GM19193 (cell line): Measurements from ENCODE around the gene SLFN11.

Experiments used
- POLR2A ChIP-seq: IDR thresholded peaks from 4 replicates; pipeline ENCODE4 v1.6.1; 2011; ENCODE audit not compliant: insufficient read depth, insufficient read length; ENCODE audit errors: extremely low read depth

The SLFN11 gene, protein sequence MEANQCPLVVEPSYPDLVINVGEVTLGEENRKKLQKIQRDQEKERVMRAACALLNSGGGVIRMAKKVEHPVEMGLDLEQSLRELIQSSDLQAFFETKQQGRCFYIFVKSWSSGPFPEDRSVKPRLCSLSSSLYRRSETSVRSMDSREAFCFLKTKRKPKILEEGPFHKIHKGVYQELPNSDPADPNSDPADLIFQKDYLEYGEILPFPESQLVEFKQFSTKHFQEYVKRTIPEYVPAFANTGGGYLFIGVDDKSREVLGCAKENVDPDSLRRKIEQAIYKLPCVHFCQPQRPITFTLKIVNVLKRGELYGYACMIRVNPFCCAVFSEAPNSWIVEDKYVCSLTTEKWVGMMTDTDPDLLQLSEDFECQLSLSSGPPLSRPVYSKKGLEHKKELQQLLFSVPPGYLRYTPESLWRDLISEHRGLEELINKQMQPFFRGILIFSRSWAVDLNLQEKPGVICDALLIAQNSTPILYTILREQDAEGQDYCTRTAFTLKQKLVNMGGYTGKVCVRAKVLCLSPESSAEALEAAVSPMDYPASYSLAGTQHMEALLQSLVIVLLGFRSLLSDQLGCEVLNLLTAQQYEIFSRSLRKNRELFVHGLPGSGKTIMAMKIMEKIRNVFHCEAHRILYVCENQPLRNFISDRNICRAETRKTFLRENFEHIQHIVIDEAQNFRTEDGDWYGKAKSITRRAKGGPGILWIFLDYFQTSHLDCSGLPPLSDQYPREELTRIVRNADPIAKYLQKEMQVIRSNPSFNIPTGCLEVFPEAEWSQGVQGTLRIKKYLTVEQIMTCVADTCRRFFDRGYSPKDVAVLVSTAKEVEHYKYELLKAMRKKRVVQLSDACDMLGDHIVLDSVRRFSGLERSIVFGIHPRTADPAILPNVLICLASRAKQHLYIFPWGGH

DNA sequence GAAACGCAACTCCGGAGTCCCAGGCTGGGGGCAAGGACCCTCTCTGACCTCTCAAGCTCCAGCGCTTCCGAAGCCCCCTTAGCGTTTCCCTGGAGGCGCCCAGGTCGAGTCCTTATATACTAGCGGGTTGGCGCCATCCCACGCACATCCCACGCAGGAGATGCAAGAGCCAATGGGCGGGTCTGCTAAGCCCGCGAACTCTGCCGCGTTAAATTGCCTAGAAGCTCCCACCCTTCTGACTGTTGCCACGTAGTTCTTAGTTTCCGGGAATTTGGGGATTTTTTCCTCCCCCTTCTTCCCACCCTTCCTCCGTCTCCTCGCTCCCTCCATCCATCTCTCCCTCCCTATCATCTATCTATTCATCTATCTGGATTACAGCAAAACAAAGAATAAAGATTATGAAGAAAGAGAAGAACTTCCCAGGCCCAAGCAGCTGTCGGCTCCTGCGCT, at the start of gene SLFN11:
Gene SLFN11 (minus strand): TSS at position 88 of the 450 bp plus-strand sequence. CDS start 9,814 bp downstream, outside the sequence.
- TF ChIP-seq POLR2A: peak; percentile 87

GRCh38 chr17:35416659-35417058, 43.2 kb upstream of the SLFN11 start:
- no peak for TF ChIP-seq POLR2A

GRCh38 chr17:35414247-35414646, 40.8 kb upstream of the SLFN11 start:
- no peak for TF ChIP-seq POLR2A

- TF ChIP-seq POLR2A: no peak
These were observed 34.1 kb upstream of the SLFN11 start for GRCh38 chr17:35407531-35407930.

GRCh38 chr17:35406568-35406967, 33.1 kb upstream of the SLFN11 start:
- TF ChIP-seq POLR2A: no peak

DNA sequence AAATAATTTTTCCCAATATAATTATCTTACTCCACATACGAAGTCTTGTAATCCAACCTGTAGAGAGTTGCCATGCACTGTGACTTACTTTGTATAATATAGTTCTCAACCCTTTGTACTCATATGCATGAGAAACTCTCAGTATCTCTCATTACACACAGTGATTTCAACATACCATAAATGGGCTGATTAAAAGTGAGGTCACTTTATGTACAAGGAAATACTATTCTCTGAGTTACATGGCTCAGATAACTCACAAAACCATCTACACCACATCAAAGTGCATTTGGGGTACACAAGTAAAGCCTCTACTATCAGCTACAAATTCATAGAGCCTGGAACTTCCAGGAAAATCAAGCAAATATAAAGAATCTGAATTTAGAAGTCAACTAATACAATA, 30.9 kb upstream of the SLFN11 start:
- TF ChIP-seq POLR2A: no peak

- TF ChIP-seq POLR2A: no peak
These were observed 17.2 kb upstream of the SLFN11 start for GRCh38 chr17:35390663-35391062.

DNA sequence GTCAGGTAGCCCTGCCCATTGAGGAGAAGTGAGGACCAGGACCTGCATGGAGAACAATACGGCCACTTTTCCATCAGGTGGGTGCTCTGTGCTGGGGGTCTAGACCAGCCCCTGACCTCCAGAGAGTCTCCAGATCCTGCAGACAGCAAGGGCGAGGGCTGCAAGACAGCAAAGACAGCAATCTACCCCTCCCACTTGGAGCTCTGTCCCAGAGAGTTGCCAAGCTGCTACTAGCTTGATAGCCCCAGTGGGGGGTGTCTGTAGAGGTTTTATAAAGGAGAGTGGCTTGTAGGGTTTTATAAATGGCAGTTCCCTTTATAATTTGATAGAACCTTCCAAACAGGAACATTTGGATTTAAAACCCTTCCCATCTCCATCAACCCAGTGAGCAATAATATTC, 16.7 kb upstream of the SLFN11 start:
- TF ChIP-seq POLR2A: no peak

DNA sequence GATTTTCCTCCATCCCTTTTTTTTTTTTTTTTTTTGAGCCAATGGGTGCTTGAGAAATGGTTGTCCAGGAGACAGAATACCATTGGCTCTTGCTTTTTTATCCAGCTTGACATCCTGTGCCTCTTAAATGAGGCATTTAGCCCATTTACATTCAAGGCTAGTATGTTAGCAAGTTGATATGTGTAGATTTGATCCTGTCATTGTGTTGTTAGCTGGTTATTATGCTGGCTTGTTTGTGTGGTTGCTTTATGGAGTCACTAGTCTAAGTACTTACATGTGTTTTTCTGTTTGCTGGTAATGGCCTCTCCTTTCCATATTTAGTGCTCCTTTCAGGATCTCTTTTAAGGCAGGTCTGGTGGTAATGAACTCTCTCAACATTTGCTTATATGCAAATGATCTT, 14.1 kb upstream of the SLFN11 start:
- TF ChIP-seq POLR2A: no peak

GRCh38 chr17:35377706-35378105, 4.3 kb upstream of the SLFN11 start:
- TF ChIP-seq POLR2A: no peak

DNA sequence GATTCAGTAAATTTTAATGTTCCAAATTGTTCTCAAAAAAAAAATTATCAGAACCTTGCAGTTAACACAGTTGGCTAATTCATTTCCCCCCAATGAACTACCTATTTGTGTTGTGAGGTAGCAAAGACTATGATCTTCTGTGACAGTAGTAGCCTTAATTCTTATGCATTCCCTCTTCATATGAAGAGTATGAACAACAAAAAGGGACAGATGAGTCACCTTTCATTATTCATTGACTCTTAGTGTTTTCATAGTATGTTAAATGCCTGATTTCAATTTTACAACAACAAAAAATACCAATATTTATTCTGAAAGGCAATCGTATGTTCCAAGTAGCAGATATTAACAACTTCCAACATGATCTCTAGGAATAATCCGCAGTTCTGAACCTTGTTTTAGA, 3.6 kb upstream of the SLFN11 start:
- TF ChIP-seq POLR2A: no peak

DNA sequence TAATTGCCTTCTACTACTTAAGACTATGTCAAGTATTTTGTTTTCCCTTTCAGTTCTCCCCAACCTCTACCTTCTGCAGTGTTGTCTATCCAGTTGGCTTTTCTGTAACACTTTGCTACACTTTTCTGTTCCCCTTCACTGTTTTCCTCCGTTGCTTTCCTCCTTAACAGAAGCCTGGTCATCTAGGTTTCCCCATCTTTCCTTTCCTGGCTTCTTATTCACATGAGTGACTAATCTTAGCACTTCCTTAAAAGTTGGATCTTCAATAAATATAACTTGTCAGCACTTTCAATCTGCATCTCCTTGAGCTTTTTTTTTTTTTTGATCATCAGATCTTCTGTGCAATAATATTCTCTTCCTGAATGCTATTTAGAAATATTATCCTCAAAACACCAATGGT, 2.8 kb upstream of the SLFN11 start:
- no peak for TF ChIP-seq POLR2A

DNA sequence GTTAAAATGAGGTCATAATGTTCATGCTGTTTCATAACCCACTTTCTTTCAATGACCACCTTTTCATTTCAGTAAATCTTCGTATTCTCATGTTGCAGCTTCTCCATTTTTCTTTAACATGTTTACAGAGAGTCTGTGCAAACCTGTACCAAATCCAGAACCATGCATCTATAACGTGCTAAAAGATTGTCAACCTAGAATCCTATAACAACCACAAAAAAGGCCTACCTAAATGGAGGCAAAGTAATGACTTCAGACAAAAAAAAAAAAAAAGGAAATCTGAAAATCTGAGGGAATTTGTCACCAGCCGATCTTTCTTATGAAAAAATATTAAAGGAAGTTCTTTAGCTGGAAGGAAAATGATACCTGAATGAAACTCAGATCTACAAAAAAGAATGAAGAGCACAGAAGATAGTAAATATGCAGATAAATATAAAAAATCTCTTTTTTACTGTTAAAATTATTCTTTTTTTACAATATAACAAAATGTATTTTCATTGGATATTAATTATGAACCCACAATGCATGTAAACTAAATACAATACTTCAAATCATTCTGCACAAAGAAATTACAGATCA, 1.4 kb upstream of the SLFN11 start:
- no peak for TF ChIP-seq POLR2A

DNA sequence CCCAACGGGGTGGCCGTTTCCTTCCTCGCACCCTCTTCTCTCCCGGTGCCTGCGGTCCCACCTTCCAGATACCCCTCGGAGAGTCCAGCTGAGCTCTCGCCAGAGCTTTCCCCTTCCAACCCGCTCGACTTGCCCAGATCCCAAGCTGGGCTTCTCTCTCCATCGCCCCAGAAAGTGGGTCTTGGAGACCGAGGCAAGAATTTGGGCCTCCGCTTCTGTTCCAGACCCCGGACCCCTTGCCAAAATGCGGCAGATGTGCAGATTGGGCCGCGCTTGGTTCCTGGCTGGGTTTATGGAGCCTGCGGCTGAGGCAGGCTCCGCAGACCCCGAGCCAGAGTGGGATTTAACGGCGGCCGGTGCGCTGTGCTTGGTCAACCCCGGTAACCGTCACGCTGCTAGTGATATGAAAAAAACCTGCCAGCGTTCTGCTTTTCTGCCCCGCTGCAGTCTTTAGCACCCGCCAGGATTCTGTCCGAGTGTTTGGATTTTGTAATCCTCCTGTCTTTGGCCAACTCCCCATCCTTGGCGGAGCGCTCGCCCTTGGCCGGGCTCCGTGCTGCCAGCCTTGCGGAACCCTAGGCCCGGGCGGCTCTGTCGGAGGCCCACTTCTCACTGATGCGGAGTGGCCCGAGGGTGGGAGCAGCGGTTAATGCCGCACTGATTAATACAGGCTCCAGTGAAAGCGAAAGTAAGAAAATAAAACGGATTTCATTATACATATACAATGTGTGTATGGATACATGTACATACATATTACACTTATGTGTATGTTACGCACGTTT, 754 bp upstream of the SLFN11 start:
- TF ChIP-seq POLR2A: peak; percentile 17

DNA sequence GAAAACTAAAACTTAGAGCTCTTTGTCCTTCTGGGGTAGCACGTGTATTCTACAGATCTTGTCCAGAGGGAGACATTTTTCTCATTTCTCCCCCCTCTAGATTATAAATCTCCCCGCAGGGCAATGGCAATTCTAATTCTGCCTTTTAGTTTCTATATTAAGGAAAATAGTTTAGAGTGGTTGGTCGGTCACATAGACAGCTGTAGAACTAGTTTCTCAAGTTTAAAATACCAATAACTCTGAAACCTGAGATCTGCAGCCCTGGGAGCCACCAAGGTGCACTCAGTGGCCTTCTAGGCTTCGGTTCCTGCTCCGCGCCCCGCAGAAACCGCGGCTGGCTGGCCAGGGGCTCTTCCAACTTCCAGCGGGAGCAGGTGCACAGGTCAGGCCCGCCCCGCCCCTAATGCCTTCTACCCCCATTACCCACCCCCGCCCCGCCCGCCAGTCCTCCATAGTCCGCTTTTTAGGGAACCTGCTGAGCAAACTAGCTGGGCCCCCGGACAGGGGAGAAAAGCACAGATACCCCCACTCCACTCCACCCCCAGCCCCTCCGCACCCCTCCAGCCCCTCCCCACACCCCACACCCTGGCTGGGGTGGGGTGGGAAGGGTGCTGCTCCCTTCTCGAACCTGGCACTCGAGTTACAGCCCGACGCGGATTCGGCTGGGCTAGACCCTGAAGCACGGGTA, 431 bp downstream of the SLFN11 start:
- no peak for TF ChIP-seq POLR2A

GRCh38 chr17:35371934-35372333, 1.5 kb downstream of the SLFN11 start:
- TF ChIP-seq POLR2A: no peak
